ENCODE measurements around the gene HGS.
A peak's percentile ranks its signal among the peaks of the same experiment; 100 is the strongest.
"Not testable (repeated sequence)": the region's sequence is repeated elsewhere in the genome, so short reads cannot be mapped to it uniquely, and the experiment has no call there.

Gene HGS

DNA sequence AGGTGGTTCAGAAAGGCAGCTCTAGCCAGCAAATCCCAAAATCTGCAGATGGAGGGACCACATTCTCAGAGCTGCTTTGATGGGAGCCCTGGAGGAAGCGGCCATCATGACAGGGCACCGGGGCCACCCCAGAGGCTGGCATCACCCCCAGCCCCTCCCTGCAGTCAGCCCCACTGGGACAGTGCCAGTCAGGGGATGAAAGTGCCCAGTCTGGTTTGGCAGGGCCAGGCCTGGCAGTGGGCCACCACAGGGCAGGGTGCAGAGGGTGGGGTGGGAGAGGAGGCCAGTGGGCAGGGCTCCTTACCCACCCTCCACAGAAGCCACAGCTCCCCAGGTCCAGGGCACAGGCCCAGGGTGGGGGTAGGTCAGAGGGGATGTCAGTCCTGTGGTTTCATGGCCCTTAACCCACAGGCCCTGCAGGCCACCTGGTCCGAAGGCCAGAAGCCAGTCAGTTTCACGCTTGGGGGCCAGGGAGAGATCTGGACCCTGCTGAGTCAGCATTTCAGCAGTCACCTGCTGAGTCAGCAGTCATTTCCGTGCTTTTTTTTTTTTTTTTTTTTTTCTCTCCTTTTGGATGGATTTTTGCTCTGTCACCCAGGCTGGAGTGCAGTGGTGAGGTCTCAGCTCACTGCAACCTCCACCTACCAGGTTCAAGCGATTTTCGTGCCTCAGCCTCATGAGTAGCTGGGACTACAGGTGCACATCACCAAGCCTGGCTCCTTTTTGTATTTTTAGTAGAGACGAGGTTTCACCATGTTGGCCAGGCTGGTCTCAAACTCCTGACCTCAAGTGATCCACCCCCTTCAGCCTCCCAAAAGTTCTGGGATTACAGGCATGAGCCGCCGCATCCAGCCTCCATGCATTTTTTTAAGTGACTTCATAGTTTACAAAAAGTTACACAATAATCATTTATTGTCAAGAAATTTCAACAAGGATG is 38.6 kb downstream of the HGS start:
- DNase-seq: no peak

DNA sequence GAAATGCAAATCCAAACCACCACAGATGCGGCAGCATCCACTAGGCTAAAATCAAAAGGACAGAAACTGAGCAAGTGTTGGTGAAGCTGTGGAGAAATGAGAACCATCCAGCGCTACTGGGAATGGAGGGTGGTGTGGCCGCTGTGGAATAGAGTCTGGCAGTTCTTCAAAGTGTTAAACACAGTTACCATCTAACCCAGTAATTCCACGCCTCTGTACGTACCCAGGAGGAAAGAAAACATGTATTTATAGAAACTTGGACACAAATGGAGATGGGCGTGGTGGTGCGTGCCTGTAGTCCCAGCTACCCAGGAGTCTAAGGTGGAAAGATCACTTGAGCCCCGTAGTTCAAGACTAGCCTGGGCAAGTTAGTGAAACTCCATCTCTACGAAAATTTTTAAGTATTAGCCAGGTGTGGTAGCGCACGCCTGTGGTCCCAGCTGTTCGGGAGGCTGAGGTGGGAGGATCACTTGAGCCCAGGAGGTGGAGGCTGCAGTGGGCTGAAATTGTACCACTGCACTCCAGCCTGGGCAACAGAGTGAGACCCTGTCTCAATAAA is 39.9 kb downstream of the HGS start:
- DNase-seq: no peak

DNA sequence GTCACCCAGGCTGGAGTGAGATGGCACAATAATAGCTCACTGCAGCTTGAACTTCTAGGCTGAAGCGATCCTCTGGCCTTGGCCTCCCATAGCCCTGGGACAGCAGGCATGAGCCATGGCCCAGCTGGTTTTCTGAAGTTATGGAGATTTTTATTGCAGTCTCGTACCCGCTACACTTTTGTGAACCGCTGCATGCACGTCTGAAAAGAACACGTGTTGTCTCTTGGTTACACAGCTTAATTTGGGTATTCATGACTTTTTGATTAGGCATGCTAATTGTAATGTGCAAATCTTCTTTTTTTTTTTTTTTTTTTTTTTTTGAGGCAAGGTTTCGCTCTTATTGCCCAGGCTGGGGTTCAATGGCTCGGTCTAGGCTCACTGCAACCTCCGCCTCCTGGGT is 41.6 kb downstream of the HGS start:
- no peak for DNase-seq

DNA sequence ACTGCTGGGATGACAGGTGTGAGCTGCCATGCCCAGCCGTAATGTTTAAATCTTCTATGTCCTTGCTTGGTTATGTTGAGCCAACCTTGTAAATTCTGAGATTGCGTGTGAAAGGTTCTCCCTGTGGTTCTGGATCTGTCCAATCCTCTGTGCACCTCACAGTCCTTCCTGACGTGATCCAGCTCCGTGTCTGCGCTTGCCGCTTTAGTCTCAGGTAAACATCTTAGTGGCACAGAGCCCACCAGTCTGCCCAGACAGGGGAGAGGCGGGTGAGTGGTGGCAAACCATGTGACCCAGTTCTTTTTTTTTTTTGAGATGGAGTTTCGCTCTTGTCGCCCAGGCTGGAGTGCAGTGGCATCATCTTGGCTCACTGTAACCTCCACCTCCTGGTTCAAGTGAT is 42.2 kb downstream of the HGS start:
- no peak for DNase-seq

DNA sequence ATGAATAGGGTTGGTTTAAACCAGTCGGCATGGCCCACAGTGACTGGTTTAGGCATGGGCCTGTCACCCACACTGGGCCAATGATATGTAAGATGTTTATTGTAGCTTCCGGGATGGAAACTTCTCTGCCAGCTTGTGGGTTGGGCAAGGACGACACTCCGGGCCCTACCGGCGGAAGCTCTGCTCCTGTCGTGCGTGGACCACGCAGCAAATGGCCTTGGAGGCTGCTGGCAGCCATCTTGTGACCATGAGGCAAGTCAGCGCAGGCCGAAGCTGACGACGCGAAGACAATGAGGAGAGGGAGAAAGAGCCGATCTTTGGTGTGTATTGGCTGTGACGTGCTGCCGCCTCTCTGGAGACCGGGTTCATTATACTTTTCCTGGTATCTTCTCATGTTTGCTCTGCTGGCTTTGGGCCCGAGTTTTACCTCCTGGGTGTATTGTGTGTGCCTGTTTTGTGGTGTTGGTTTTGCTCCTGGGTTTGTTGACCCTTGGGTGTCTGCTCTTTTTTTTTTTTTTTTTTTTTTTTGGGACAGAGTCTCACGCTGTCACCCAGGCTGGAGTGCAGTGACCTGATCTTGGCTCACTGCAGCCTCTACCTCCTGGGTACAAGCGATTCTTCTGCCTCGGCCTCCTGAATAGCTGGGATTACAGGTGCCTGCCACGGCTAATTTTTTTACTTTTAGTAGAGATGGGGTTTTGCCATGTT is 43.7 kb downstream of the HGS start:
- DNase-seq: no peak

DNA sequence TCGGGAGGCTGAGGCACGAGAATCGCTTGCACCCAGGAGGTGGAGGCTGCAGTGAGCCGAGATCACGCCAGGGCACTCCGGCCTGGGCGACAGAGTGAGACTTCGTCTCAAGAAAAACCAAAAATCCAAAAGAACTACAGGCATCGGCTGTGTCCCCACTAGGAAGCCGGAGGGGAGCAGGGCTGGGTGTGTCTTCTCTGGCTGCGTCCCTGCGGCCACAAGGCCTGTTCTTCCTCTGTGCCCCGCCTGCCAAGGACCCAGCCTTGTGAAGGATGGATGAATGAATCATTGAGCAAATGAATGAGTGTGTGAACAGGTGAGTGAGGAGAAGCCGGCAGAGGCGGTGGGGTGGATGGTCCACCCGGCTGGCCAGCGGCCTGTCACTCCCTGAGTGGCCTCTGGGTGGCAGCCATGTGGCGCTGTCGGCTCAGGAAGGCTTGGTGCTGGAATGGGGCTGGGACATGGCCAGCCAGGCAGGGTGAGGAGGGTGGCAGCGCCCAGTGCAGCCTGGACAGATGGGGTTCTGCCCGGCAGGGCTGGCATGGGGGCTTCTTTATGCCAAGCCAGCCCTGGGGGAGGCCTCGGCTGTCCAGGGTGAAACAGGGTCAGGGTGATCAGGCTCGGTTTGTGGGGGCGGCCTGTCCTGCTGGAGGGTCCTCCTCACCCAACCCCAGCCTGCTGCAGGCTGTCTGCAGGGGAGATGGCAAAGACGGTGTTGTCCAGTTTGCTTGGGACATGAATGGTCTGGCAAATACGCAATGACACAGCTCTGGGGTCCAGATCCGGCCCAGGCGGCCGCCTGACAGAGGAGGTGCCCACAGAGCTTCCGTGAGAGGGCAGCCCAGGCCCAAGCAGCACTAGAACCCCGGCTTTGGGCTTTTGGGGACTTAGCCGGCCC is 49.9 kb downstream of the HGS start:
- DNase-seq: peak; percentile 86

DNA sequence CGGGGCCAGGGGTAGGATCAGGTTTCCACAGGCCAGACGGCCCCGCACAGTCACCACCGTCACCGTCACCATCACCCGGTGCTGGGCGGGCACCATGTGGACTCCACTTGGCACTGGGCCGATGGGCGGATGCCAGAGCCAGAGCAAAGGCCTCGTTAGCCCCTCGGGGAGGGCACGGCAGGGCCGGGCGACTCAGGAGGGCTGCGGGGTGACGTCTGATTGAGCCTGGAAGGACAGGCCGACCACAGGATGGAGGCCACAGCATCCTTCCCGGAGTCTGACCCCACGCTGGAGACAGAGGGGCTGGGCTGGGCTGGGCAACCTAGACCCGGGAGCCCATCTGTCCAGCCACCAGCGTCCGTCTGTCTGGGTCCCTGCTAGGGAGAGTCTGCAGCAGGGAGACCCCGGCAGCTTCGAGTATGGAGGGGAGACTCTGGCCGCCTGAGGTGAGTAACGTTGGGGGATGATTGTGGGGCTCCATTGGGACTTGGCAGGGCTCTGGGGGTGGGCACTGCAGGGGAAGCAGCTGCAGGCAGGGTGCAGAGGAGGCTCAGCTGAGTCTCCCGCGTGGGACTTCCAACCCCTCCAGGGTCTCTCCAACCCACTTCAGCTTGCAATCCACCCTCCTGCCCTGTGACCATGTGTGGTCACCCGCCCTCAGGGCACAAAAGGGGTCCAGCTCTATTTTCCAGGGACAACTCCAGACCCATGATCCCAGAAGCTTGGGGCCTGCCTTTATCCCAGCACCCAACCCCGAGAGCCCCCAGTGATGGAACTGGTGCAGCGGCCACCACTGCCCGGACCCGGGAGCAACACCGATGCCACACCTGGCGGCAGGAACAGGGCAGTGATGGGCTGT is 50.8 kb downstream of the HGS start:
- no peak for DNase-seq

DNA sequence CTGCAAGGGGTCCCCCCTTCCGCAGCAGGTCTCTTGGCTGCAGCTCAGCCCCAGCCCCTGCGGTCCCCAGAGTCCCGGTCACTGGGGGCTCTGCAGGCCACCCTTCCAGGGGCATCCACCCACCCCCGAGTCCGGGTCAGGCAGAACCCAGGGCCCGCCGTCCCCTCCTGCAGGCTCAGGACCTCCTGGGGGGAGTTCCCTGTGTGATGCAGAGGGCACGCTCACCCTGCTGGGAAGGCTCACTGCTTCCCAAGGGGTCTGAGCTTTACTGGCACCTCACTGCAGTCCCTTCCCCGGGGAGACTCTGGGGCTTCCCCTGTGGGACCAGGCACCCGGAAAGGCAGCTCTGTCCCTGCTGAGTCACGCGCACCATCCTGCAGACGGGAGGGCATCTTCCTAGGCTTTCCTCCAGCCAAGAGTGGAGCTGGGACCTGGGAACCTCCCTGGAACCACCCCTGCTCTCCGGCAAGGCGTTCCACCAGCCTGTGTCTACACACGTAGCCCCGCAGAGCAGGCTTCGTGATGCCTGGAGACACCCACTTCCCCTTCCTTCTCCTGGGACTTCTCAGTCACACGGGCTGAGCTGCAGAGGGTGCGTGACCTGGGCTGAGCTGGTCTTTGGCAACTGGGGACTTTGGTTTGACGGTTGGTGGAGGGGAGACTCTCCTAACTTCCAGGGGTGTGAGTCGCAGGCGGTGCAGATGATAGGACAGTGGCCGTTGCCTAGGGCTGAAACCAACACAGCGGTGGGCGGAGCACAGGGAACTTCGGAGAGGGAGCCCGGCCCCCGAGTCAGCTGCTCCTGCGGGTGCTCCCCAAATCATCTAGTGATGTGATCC is 51.7 kb downstream of the HGS start:
- DNase-seq: no peak

DNA sequence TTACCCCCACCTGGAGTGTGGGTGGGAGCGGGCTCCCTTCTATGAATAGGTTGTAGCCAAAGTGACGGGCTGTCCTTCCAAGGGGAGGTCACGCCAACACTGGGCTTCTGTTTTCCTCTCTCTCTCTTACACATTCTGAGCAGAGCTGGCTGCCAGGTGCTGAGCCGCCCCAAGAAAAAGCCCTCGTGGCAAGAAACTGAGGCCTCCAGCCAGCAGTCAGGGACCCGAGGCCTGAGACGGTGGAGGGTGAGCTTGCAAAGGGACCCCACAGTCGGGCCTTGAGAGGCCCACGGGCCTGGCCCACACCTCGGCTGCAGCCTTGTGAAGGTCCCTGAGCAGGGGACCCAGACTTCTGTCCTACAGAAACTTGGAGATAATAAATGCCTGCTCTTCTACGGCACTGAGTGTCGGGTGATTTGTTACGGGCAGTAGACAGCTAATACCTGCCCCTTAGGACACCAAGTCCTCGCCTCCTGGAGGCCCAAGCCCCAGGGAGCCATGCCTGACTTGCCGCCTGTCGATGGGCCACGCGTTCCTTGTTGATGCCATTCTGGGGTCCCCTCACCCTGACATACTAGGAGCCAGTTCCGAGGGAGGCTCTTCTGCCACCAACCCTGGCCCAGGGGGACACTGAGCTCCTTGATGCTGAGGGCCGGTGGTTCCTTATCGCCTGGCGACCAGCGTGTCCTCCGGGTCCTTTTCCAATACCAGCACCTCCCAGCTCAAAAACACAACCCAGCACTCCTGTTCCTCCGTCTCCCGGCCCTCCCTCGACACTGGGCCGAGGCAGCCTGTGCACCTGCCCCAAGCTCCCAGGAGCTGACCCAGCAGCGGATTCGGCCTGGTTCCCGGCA is 54.4 kb downstream of the HGS start:
- DNase-seq: no peak

DNA sequence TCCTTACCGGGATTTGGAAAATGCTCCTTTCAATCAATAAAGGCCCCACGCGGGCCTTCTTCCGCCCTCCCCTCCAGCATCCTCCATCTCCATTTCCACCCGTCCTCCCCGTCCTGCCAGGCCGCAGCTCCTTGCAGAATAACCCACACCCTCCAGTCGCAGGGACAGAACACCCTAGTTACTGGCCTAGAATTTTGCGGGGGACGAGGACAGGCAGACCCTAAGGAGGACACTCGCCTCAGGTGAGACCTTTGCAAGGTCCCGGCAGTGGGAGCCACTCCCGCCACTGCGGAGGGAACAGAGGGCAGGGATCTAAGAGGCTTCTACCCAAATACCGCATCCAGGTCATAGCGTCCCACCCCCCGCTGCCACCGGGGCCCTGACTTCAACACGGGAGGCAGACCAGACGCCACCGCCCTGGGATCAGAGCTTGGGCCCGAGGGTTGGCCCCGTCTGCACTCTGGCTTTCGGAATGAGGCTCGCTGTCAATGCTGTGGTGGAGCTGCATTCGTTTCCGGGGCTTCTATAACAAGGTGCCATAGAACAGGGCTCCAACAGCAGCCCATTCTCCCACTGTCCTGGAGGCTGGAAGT is 55.1 kb downstream of the HGS start:
- no peak for DNase-seq

DNA sequence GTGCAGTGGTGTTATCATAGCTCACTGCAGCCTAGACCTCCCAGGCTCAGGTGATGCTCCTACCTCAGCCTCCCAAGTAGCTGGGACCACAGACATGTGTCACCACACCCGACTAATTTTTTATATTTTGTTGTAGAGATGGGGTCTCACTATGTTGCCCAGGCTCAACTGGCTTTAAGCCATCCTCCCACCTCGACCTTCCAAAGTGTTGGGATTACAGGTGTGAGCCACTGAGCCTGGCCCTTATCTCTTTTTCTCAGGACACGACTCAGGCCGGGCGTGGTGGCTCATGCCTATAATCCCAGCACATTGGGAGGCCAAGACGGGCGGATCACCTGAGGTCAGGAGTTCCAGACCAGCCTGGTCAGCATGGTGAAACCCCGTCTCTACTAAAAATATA is 55.8 kb downstream of the HGS start:
- not testable (repeated sequence) for DNase-seq

DNA sequence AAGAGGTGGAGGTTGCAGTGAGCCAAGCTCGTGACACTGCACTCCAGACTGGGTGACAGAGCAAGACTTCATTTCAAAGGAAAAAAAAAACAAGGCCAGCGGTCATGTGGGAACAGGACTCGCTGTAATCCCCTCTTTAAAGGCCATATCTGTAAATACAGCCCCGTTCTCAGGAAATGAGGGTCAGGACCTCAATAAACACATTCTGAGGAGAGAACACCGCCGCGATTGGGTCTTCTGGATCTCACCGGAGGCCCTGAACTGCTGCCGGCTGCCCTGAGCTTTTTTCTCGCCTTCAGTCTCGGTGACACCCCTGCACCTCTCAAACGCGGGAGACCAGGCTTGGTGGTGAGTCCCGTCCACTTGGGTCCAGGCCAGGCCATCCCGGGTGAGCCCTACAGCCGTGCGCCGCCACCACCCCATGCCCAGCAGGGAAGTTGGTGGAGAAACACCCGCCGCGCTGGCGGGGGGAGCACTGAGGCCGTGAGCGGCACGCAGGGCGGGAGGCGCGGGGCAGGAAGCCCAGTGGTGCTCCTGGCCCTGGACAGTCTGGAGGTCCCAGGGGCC is 56.7 kb downstream of the HGS start:
- DNase-seq: no peak

DNA sequence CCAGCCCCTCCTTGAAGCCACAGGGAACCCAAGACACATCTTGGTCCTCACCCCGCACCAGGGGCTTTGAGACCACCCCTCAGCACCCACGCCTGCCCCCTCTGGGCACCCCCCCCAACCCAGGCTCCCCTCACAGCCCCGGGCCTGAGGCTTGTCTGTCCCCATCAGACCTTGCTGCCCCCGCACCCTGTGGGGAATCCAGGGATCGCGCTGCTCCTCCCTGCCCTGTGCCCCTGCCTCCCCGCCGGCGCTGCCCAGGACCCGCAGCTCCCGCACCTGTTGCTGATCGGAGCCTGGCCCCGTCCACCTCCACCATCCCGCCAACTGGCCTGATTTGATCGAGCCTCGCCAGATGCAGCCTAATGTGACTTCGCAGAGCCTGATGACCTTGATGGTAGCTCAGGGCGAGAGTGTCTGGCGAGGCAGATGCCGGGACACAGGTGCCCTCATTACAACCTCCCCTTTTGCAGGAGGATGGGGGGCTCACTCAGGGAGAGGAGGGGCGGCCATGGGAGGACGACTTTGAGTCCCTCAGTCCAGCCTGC is 57.3 kb downstream of the HGS start:
- no peak for DNase-seq

DNA sequence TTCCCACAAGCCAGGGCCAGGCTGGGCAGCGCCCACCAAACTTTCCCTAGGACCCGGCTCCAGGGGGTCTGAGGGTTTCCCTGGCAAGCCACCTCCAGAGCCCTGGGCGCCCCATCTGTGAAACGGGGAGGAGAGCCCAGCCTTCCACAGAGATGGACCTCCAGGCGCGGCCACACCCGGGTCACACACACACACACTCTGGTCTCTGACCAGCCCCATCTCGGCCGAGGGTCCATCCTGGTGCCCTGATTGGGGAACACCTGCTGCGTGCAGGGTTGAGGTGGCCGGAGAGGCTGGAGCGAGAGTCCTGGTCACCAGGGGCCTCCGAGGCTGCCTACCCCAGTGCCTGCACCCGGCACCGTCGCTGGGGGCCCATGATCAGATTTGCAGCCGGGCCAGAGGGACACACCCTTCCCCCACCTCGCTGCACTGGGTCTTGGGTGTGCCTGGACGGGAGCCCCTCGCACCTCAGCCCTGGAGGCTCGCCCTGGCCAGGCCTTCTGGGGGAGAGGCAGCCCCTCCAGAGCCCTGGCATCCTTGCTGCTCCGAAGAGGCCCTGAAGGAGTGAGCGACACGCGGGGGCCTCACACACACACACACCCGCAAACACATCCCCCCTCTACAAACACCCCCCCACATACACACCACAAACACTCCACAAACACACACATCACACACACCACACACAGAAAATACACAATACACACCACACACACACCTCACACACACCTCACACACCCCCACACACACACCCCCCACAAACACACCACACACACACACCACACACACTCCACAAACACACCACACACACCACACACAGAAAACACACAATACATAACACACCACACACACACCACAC is 58.0 kb downstream of the HGS start:
- no peak for DNase-seq

All from stimulated activated CD8-positive, alpha-beta memory T cell treated with anti-CD3 and anti-CD28 coated beads, Interleukin-4, amount 100 ng/mL, for 48 hours (primary cell).